Forelimb muscle (tissue), 1 donor: ENCODE data around the gene PPP1R15B. TPM values are rescaled to one million over a fixed set of nuclear protein-coding genes. Genes with fewer than 3 reads are reported as not detected.

Experiments used
- DNase-seq: peaks from one replicate; pipeline ENCODE4 v3.0.0-alpha.2; 2013; ENCODE audit warnings: low read depth
- polyA plus RNA-seq: library from polyadenylated mRNA; unstranded; fragments of 120-200 nt; gene quantifications from one replicate; pipeline ENCODE4 v1.2.1, GENCODE V29; 2013; ENCODE audit not compliant: insufficient read length

Gene PPP1R15B
- polyA plus RNA-seq, 1 donor: 23.8 TPM

- no peak for DNase-seq
These were observed 10.6 kb downstream of the PPP1R15B start for GRCh38 chr1:204400882-204401510.

GRCh38 chr1:204398197-204399125 is 13.2 kb downstream of the PPP1R15B start:
- no peak for DNase-seq

GRCh38 chr1:204396015-204396583 is 15.5 kb downstream of the PPP1R15B start:
- DNase-seq: no peak

- DNase-seq: no peak
These were observed 20.0 kb downstream of the PPP1R15B start for GRCh38 chr1:204391629-204392028.

- no peak for DNase-seq
These were observed 20.7 kb downstream of the PPP1R15B start for GRCh38 chr1:204390751-204391466.

GRCh38 chr1:204385727-204386126 is 25.9 kb downstream of the PPP1R15B start:
- DNase-seq: no peak

- DNase-seq: no peak
These were observed 26.8 kb downstream of the PPP1R15B start for GRCh38 chr1:204384636-204385352.

GRCh38 chr1:204383163-204383904 is 28.3 kb downstream of the PPP1R15B start:
- no peak for DNase-seq

- no peak for DNase-seq
These were observed 28.9 kb downstream of the PPP1R15B start for GRCh38 chr1:204382714-204383083.

GRCh38 chr1:204380293-204380831 is 31.3 kb downstream of the PPP1R15B start:
- no peak for DNase-seq

GRCh38 chr1:204377800-204378668 is 33.6 kb downstream of the PPP1R15B start:
- no peak for DNase-seq

- DNase-seq: no peak
These were observed 34.5 kb downstream of the PPP1R15B start for GRCh38 chr1:204376919-204377799.

GRCh38 chr1:204376465-204376864 is 35.2 kb downstream of the PPP1R15B start:
- no peak for DNase-seq

- no peak for DNase-seq
These were observed 37.7 kb downstream of the PPP1R15B start for GRCh38 chr1:204373911-204374310.

GRCh38 chr1:204370176-204370575 is 41.4 kb downstream of the PPP1R15B start:
- no peak for DNase-seq

GRCh38 chr1:204368996-204369726 is 42.5 kb downstream of the PPP1R15B start:
- DNase-seq: no peak

GRCh38 chr1:204367956-204368355 is 43.7 kb downstream of the PPP1R15B start:
- DNase-seq: no peak
